ENCODE results near the gene NUP107.

GRCh38 chr12:68755536-68756243 lies 68.9 kb downstream of the NUP107 start:
- no peak for TF ChIP-seq POLR2A (IDR thresholded peaks at IDR 0.05)
- TF ChIP-seq CTCF (IDR thresholded peaks at IDR 0.05), result no peak
- TF ChIP-seq EP300 (IDR thresholded peaks at IDR 0.05), result no peak

All from ovary (tissue), 3 donors.